ENCODE data around the gene RC3H1.
A peak's percentile ranks its signal among the peaks of the same experiment; 100 is the strongest.
"Not testable (repeated sequence)": the region's sequence is repeated elsewhere in the genome, so short reads cannot be mapped to it uniquely, and the experiment has no call there.

The RC3H1 gene

DNA sequence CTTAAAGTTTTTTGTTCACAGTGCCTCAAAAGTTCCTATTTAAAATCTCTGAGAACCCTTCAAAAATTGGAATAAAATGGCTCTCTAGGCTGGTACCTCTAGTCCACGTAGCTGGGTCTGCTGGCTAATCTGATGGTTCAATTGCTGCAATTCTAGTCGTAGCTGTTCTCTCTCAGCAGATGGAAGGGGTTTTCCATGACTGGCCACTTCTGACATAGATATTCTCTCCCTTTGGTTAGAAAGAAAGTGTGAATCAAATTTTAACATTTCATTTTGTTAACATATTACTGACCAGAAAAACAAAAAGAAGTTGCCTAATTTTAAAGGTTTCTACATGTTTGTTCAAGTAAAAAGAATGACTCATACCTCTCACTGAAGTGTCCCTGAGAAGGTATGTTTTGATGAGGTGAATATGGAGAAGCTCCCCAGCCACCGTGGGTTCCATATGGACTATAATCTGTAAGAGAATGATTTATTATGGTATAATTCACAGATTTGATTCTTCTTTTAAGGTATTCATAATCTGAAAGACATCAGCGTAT lies 75.7 kb downstream of the RC3H1 start:
- DNase-seq, result no peak

DNA sequence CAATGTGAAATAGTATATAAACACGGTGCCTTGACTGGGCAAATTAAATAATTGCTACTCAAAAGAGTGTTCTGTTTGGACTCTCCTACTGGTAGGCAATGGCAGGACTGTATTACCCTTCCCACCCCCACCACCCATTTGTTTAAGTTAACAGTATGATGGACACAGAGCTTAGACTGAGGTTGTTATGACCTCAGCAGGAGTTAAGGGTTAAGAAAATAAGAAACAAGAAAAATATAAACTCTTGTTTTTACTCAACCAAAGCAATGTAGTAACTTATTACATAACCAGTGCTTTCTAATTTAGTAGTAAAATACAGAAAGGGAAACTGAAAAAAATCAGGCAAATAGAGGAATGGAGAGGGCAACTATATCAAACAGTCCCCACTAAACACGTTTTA lies 85.1 kb downstream of the RC3H1 start:
- DNase-seq, result no peak

DNA sequence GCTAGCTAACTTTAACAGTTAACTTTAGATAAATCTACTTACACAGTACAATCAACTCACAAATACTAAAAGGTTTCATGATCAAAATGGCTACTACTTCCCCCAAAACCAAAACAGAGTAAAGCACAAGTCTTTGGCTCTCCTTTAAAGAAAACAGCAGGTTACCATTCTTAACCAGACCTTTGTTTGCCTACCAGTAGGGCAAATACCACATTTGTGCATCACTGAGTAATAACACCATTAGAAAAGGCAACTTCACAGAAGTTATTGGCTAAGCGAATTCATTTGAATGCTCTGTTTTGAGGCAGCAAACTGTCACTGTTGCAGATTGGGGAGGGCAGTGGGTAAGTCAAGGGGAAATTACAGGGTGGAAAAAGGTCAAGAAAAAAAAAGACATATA lies 87.7 kb downstream of the RC3H1 start:
- DNase-seq, result no peak

DNA sequence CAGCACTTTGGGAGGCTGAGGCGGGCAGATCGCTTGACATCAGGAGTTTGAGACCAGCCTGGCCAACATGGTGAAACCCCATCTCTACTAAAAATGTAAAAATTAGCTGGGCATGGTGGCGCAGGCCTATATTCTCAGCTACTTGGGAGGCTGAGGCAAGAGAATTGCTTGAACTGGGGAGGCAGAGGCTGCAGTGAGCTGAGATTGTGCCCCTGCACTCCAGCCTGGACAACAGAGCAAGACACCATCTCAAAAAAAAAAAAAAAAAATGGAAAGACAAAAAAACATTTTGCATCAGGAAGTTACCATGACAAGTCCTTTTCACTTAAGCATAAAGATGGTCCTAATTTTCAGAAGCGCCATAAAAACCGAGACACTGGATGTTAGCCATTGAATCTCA lies 91.6 kb downstream of the RC3H1 start:
- DNase-seq, result not testable (repeated sequence)

DNA sequence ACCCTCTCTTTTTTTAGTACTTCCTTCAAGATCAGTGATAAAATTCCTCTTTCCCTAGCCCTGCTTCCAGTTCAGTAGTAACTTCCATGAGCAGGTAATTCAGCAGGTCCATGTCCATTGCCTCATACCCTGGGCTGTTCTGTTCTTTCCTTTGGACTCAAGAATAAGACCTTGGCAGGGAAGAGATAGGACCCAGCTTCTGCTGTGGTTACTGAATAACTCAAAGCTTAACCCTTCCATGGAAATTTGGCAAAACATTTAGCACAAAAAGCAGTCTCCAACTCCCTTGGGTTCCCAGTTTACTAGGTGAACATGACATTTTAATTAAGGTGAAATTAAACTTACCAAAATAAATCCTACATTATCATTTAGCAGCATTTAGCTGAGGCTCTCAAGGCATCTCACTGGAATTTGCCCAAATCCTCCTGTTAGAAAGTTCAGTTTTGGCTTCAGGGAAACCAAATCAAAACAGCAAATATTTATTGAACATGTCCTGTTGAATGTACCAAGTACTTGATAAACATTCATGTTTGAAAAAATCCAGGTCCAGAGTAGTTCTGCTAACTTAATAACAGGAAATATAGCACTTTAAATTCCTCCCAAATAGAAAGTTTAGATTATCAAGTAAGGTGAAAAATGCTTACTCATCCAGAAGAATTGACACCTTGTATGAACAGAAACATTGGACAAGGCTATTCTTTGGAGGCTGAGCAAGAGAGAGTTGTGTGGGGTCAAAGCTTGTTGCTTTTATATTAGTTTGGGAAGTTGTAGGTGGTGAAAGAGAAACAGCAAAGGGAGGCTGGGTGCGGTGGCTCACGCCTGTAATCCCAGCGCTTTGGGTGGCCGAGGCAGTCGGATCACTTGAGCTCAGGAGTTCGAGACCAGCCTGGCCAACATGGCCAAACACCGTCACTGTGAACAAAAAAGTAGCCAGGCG lies 96.6 kb downstream of the RC3H1 start:
- no peak for DNase-seq

DNA sequence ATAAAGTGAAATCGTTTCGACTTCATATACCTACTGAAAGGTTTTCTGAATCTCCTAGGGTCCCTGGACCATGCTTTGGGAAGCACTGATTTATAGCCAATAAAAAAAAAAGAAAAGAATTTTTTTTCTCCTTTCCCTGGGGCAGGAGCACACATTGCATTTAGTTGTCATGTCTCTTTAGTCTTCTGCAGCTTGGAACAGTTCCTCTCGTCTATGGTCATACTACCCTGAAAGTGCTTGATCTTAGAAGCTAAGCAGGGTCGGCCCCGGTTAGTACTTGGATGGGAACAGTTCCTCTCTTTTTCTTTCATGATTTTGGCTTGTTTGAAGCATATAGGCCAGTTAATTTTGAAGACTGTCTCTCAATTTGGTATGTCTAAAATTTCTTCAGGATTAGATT lies 101.3 kb downstream of the RC3H1 start:
- no peak for DNase-seq

DNA sequence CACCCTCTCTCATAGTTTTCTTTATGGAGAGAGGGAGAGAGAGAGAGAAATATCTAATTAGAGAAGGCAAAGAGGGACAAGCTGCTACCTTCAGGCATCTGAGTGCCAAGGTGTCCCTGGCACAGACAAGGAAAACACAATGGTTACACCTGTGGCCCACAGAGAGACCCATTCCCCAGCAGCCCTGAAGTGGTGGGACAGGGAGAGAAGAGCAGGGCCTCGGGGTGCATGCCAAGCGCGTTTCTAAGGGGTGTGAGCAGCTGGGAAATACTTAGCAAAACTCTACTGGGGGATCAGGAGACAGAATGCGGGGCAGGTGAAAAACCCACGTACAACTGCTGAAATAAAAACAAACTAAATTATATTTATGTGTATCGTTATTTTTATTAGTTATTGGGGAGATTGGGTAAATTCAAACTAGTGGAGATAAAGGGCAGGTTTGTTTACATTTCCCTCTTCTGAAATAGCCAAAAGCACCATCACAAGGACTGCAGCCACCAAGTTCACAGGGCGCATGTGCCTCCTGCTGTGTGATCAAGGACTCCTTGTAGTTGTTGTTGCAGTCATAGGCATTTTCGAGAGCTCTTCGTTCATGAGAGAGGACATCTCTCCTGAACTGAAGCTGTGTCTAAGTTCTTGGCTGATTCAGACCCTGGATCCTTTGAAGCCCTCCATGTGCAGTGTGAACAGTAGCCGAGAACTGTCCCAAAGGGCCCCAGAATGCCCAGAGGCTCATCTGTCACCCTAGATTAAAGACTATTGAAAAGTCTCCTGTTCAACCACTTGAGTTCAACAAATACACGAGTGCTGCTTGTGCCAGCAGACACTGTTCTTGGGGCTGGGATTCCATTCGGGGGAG lies 104.3 kb downstream of the RC3H1 start:
- DNase-seq, result no peak

DNA sequence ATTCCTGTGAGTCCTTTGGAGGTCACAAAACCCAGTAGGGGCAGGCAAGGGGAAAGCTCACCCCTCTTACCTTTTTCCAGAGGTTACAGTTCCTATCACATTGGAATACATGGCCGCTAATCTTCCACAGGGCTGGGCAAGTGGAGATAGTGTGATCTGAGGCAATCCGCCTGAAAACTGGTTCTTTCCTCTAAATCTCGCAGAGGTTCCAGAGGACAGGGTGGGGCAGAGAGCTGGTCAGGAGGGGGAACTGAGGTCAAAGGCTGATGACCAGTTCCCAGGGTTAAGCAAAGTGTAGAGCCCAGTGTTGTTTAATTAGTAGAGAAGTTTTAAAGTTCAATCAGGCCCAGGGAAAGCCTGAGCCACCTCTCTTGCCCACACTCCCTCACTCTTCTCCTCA lies 105.0 kb downstream of the RC3H1 start, which contains the start of gene SERPINC1:
SERPINC1 (minus strand) TSS at position 179 of the 400 bp plus-strand sequence; CDS start at position 111, 68 bp downstream.
- no peak for DNase-seq

DNA sequence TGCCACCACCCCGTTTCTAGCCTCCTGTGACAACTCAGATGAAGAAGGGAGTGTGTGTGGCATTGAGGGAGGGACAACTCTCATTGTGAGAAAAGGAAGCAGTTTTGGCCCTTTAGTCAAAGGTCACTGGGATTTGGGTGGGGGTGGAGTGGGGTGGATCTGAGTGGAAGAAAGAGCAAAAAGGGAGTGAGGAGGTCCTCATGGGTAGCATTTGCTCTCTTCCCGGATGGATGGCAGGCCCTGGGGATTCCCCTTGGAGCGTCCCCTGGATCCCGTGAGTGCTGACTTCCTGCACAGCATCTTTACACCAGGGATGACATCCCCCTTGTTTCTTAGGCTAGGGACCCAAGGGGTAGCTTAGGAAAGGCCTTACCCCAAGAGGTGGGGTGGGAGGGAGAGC lies 105.5 kb downstream of the RC3H1 start:
- DNase-seq, result no peak

DNA sequence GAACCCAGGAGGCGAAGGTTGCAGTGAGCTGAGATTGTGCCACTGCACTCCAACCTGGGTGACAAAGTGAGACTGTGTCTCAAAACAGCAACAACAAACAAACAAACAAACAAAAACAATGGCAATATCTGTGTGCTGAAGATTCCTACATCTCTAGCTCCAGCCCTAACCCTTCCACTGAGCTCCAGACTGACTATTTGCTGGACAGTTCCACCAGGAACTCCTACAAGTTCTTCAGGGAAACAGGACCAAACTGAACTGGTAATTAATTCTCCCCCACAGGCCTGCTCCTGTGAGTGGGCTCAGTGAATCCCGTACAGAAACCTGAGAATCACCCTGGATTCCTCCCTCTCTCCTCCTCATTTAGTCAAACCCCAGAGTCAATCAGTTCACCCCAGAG lies 106.6 kb downstream of the RC3H1 start:
- DNase-seq, result no peak

DNA sequence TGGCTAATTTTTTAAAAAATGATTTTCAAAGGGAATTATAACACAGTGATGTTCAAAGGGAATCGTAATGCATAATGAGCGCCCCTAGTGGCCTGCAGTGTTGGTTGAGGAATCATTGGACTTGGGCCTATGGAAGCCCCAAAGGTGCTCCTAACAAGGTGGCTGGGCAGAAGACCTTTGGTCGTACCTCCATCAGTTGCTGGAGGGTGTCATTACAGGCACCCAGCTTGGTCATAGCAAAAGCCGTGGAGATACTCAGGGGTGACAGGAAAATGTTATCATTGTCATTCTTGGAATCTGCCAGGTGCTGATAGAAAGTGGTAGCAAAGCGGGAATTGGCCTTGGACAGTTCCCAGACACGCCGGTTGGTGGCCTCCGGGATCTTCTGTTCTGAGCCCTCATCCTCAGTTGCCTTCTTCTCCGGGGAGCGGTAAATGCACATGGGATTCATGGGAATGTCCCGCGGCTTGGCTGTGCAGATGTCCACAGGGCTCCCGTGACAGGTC lies 107.7 kb downstream of the RC3H1 start:
- peak; percentile 26 for DNase-seq

DNA sequence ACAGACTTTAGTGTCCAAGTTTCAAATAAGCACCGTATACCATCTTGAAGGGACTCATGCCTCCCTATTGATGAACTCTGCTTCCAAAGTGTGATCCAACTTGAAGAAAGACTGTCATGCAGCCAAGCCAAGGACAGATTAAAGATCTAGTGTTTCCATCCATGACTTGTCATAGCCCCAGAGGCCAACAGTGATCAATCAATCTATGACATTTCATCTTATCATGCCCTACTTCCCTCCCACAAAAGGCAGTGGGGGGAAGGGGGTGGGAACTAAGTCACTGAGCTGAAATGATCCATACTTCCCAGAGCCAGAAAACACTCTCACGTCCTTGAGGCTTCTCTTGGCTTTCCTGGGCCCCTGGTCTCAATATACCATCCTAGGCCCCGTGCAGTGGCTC lies 109.0 kb downstream of the RC3H1 start:
- DNase-seq, result no peak

DNA sequence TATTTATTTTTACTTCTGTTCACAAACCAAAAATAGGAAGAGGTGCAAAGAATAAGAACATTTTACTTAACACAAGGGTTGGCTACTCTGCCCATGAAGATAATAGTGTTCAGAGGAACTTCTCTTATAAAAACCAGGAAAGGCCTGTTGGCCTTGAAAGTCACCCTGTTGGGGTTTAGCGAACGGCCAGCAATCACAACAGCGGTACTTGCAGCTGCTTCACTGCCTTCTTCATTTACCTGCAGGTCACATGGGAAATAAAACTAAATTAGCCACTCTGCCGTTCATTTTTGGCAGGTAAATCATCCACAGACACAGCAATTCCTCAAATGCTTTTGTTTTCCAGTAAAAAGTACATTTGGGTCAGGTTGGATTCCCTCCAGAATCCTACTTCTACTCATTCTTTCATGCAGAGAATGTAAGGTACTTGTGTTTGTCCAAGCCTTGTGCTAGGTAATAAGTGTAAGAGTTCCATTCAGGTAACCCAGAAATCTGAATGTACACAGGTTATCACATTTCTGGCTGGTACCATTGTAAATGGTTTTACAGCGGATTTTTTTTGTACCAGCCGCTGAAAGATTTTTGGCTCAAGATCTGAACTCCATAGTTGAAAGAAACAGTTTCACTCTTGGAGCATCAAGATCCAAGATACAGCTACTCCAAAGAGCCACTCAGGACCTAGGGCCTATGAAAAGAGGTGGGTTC lies 118.2 kb downstream of the RC3H1 start:
- no peak for DNase-seq

DNA sequence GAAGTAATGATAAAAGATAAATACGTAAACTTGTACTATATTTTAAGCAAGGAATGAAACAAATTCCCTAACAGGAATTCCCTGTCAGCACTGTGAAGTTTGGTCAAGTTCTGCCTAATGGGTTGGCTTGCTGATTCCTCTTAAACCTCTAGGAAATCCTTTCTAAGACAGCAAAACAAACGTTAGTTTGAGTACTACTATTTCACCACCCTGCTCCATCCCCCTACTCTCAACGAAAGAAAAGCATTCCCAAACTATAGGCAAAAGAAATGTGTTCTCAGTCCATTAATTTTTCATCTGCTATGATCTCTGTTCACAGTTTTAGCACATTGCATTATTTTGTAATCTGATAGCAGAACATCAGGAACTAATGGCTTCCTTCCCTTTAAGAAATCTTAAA lies 121.2 kb downstream of the RC3H1 start:
- no peak for DNase-seq

DNA sequence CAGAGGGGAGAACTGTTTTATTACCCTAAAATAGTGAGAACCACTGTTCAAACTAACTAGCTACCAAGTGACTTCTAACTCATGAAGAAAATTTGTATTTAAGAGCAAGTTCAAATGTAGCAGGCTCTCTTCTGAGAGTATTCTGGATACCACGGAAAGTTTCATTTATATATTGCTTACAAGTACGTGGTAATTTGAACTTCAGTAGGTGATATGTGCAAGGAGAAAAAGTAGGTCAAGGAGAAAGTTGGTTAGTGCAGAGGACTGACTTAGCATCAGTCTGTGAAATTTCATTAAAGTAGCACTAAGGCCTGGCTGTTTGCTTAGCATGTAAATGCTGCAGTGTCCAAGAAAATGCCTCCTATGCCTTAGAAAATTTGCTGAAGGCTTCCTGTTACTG lies 121.7 kb downstream of the RC3H1 start:
- no peak for DNase-seq

DNA sequence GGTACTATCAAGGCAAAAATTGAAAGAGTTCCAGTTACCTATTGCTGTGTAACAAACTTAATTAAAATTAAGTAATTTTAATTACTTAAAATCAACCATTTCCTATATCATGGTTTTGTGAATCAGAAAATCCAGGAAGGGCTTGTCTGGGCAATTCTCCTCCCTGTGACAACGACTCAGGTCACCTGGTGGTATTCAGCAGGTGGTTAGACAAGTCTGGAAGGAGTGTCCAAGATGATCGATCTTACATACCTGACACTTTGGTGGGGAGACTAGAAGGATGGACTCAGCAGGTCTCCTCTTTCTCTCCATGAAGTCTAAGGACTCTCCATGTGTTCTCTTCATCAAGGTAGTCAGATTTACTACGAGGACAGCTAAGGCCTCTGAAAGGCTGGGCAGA lies 128.0 kb downstream of the RC3H1 start:
- DNase-seq, result no peak

DNA sequence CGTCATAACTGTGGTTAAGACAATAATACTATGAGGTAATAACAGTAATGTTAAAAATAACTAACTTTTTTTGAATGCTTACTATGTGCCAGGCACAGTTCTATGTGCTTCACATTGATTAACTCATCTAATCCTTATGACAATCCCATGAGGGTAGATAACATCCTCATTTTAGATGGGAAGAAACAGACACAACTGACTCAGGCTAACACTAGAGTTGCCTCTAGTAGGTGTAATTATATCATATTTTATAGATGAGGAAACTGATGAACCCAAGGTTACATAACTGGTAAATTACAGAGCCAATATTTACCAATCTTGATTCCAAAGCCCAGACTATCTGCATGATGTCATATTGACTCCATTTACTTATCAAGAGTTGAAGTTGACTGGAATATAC lies 128.5 kb downstream of the RC3H1 start:
- DNase-seq, result no peak

DNA sequence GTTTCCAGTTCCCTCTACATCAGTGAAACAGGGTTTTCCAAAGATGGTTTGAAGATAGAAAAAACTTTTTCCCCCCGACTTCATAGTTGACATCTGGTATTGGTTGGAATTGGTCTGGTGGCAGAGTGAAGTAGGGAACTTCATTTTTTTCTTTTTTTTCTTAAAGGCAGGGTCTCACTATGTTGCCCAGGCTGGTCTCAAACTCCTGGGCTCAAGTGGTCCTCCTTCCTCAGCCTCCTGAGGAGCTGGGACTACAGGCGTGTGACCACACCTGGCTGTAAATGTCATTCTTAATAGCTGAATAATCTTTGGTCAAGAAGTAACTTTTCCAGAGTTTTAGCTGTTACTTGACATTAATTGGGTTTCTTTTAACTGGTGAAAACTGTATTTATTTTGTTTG lies 132.3 kb downstream of the RC3H1 start:
- DNase-seq, result no peak

DNA sequence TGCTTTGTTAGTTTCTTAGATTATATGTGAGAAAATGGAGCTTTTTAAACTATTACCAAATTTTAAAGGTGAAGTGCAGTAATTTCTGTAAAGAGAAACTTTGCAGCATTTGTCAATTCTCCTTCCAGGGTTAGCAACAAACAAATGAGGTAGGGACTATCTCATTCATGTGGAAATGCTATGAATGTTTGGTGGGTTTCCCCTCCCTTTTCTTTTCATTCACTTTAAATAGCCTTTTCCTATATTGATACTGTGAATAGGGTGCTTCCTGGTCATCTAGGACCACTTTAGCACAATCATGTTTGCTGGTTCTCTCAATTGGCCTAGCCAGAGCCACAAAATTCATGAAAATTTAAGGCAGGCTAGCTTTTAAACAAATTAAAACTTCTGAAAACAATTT lies 133.4 kb downstream of the RC3H1 start:
- no peak for DNase-seq

DNA sequence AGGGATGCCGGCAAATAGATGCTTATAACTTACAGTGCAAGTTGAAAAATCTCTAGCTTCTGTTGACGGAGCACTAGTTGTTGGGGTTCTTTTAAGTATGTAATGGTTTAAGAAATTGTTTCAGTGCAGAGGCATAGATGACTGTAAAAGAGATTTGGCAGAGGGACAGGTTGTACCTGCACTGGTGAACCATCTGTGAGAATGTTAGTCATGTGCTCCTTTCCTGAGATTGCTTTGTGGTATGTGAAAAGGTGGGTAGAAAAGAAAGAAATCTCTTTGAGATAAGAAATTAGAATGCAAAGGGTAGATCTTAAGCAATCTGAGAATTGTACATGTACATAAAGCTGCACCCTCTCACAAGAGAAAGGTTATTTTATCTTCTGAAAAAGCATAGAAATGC lies 134.5 kb downstream of the RC3H1 start:
- no peak for DNase-seq

DNA sequence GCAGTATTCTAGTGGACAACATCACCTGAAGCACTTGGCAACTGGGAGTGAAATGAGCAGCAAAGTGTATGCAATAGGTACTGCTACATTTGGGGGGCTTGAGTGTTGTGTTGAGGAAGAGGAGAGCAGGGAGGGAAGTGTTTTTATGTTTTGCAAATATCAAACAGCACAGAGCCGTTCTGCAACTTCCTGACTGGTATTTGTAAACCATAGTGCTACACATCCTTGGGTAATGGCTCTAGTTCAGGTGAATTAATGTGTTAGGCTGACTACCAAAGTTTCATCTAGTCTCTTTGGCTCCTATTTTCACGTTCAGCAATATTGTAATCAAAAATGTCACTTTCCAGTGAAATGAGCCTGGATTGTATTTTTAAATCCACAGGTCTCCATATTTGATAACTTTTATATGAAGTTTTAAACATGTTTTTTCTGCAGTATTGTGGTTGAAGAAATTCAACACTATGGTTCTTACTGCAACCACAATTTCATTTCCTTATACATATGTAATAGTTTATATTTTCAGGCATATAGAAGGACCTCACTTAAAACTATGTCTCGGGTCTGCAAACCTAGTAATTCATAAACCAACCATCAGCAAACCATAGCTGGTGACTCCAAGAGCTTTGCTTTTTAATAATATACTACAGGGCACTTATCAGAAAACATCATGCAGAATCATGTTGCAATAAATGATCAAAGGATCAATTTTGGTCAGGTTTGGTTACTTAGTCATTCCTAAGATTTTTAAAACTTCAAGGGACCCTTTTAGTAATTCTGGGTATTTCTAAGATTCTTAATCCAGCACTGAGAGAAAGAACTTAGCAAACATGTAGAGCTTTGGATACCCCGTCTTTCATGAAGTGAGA lies 135.2 kb downstream of the RC3H1 start:
- no peak for DNase-seq

DNA sequence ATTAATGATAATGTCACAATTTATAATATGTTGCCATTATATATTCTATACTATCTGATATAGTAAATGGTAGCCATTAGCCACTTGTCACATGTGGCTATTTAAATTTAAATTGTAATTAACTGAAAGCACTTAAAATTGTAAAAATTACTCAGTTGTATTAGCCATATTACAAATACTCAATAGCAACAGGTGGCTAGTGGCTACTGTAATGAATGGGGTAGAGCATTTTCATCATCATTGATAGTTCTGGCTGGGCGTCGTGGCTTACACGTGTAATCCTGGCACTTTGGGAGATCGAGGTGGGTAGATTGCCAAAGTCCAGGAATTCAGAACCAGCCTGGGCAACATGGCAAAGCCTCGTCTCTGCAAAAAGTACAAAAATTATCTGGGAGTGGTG lies 137.5 kb downstream of the RC3H1 start:
- DNase-seq, result no peak

All from stimulated activated CD4-positive, alpha-beta T cell treated with anti-CD3 and anti-CD28 coated beads, Interleukin-1b, Interleukin-23, amount 100 ng/mL, for 48 hours (primary cell).